Measurements from ENCODE around the gene MACROD2. TPM values are rescaled to one million over a fixed set of nuclear protein-coding genes. Genes with fewer than 3 reads are reported as not detected.

Gene MACROD2
- polyA plus RNA-seq, 10 donors, result 2.4 to 5.0 (median 3.6) TPM

- DNase-seq, result no peak
These were observed 586.4 kb downstream of the MACROD2 start for GRCh38 chr20:14581731-14582130.

GRCh38 chr20:14582855-14583254, 587.5 kb downstream of the MACROD2 start:
- DNase-seq, result peak in 1 of 3 donors; percentile 37

- no peak for DNase-seq
These were observed 588.1 kb downstream of the MACROD2 start for GRCh38 chr20:14583413-14583812.

- DNase-seq, result no peak
These were observed 594.1 kb downstream of the MACROD2 start for GRCh38 chr20:14589383-14589782.

GRCh38 chr20:14595051-14595450, 599.7 kb downstream of the MACROD2 start:
- DNase-seq, result no peak

GRCh38 chr20:14597206-14597715, 601.9 kb downstream of the MACROD2 start:
- DNase-seq, result no peak

- DNase-seq, result no peak
These were observed 604.3 kb downstream of the MACROD2 start for GRCh38 chr20:14599613-14600012.

GRCh38 chr20:14600527-14600926, 605.2 kb downstream of the MACROD2 start:
- DNase-seq, result no peak

GRCh38 chr20:14604143-14604542, 608.8 kb downstream of the MACROD2 start:
- DNase-seq, result no peak

- no peak for DNase-seq
These were observed 614.3 kb downstream of the MACROD2 start for GRCh38 chr20:14609328-14610221.

GRCh38 chr20:14611479-14611878, 616.2 kb downstream of the MACROD2 start:
- no peak for DNase-seq

GRCh38 chr20:14612391-14612790, 617.1 kb downstream of the MACROD2 start:
- DNase-seq, result peak in 1 of 3 donors; percentile 7

- no peak for DNase-seq
These were observed 620.7 kb downstream of the MACROD2 start for GRCh38 chr20:14616003-14616402.

GRCh38 chr20:14617123-14617522, 621.8 kb downstream of the MACROD2 start:
- no peak for DNase-seq

GRCh38 chr20:14619411-14619810, 624.1 kb downstream of the MACROD2 start:
- no peak for DNase-seq

GRCh38 chr20:14622796-14623195, 627.5 kb downstream of the MACROD2 start:
- peak in 1 of 3 donors; percentile 13 for DNase-seq

GRCh38 chr20:14631011-14631410, 635.7 kb downstream of the MACROD2 start:
- DNase-seq, result no peak

GRCh38 chr20:14632906-14633305, 637.6 kb downstream of the MACROD2 start:
- no peak for DNase-seq

GRCh38 chr20:14633507-14633906, 638.2 kb downstream of the MACROD2 start:
- no peak for DNase-seq

GRCh38 chr20:14634665-14635064, 639.3 kb downstream of the MACROD2 start:
- no peak for DNase-seq

GRCh38 chr20:14637441-14637840, 642.1 kb downstream of the MACROD2 start:
- DNase-seq, result no peak

GRCh38 chr20:14643146-14643545, 647.8 kb downstream of the MACROD2 start:
- DNase-seq, result peak in 2 of 3 donors; percentile 14 to 40

- no peak for DNase-seq
These were observed 648.2 kb downstream of the MACROD2 start for GRCh38 chr20:14643556-14643955.

All from muscle of back (tissue), 11 donors.